Measurements from ENCODE around the gene IFNE.
A peak's percentile ranks its signal among the peaks of the same experiment; 100 is the strongest.

The IFNE gene

DNA sequence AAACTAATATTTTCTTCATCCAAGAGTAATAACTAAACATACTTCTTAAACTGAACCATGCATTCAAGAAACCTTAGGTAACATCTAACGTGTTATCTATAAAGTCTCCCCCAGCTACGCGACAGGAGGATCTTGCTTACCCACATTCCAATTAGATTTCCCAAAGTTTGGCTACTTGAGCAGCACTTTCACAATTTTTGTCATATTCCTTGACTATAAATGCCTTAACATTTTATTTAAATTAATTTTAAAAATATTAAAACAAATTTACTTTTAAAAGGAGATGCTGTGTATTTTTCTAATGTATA, 25.3 kb upstream of the IFNE start:
- TF ChIP-seq, protein P1, sequence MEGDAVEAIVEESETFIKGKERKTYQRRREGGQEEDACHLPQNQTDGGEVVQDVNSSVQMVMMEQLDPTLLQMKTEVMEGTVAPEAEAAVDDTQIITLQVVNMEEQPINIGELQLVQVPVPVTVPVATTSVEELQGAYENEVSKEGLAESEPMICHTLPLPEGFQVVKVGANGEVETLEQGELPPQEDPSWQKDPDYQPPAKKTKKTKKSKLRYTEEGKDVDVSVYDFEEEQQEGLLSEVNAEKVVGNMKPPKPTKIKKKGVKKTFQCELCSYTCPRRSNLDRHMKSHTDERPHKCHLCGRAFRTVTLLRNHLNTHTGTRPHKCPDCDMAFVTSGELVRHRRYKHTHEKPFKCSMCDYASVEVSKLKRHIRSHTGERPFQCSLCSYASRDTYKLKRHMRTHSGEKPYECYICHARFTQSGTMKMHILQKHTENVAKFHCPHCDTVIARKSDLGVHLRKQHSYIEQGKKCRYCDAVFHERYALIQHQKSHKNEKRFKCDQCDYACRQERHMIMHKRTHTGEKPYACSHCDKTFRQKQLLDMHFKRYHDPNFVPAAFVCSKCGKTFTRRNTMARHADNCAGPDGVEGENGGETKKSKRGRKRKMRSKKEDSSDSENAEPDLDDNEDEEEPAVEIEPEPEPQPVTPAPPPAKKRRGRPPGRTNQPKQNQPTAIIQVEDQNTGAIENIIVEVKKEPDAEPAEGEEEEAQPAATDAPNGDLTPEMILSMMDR (conservative IDR thresholded peaks at IDR 0.05; ENCODE audit: low read depth, low read length): no peak
- no peak overlapping the region for H3K4me3 ChIP-seq (ENCODE audit: low read depth, low read length)
- DNase-seq (ENCODE audit: low read depth): peak; percentile 7

DNA sequence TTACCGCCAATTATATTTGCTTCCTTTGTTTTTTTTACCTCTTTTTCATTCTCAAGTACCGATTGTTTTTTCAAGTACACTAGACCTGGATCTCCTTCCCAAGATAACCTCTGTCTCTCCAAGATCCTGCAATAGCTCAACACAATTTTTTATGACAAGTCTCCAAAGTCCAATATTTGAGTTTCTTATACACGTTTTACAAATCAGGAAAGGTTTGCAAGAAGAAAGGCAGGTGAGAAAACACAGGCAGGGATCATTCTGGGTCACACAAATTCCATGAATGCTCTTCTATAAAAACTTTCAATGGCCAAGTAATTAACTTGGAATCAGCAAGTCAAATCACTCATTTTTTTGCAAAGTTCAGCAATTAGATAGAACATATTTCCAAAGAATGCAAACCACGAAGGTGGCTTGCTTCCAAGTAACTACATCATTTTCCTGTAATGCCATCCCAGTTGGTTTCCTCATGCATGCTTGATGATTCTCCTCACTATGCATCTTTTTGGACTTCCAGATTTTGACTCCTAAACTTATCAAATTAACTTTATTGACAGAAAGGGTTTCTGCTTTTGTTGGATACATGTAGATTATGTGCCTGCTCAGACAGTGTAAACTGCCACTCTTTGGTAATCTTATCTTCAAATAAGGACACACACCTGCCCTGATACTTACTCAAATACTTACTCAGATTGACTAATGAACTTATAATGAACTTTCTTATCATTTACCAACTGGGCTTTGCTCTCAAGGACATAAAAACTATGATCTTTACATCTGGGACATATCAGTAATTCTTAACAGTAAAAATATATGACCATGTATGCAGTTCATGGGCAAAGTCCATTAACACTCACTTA, 24.7 kb upstream of the IFNE start:
- TF ChIP-seq, protein P1 (conservative IDR thresholded peaks at IDR 0.05; ENCODE audit: low read depth, low read length): no peak
- DNase-seq (ENCODE audit: low read depth): peak; percentile 95
- H3K4me3 ChIP-seq (ENCODE audit: low read depth, low read length): no peak overlapping the region

DNA sequence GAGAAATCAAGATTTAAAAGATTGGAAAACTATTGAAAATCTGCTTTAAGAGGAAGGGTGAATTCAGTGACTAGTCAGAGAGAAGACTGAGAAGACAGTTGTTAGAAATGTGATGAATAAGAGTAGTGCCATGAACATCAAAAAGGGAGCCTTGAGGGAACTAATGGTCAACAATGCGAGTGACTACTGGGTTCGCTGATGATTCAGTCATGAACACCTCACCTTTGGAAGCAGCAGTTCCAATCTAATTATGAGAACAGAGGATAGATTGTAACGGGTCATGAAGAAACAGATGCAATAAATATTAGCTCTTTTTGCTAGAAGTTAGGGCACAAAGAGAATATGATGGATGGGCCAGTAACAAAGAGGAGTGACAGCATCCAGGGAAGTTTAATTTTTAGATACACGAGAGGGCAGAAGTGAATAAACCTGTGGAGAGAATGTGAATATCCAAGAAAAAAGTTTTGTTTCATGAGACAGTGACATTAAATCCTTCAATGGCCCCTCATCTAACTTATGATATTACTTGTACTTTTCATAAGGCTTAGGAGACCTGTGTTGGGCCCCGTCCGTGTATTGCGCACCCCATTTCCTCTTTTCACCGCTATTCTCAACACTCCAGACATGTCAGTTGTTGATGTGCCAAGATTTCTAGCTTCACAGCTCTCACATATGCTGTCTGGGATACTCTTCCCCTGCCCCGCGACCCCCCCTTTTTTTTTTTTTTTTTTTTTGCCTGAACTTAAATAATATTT, 23.5 kb upstream of the IFNE start:
- no peak overlapping the region for H3K4me3 ChIP-seq (ENCODE audit: low read depth, low read length)
- peak; percentile 27 for DNase-seq (ENCODE audit: low read depth)
- TF ChIP-seq, protein P1 (conservative IDR thresholded peaks at IDR 0.05; ENCODE audit: low read depth, low read length): no peak

DNA sequence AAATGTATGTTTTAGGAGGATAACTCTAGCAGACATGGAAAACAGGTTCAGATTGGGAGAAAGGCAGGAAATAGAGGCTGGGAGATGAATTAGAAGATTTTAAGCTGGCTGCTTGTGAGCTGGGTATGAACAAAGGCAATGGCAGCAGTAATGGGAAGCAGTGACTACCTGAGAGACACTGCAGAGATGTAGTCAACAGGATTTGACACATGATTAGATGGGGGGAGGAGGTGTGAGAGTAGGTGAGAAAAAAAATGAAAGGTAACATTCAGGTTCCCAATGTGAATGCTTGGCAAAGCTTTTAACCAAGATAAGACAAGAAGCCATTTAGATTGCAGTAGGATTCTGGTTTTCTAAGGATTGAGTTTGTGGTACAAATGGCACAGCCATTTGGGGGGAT, 22.8 kb upstream of the IFNE start:
- H3K4me3 ChIP-seq (ENCODE audit: low read depth, low read length): no peak overlapping the region
- TF ChIP-seq, protein P1 (conservative IDR thresholded peaks at IDR 0.05; ENCODE audit: low read depth, low read length): no peak
- DNase-seq (ENCODE audit: low read depth): no peak

DNA sequence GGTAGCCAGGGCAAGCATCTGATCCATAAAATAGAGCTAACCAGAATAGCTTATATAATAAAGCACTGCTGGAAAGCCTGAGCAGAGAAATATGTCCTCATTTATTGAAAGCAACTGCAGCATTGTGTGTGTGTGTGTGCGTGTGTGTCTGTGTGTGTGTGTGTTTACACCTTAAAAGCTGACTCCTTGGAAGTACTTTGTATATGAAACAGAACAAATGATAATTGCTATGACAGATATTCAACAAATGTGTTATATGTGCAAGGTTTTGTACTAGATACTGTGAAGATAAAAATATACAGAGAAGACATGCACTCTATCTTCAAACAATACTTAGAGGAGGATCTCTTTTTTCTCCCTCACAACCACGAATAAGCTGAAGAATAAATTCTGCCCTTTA, 22.0 kb upstream of the IFNE start:
- TF ChIP-seq, protein P1 (conservative IDR thresholded peaks at IDR 0.05; ENCODE audit: low read depth, low read length): no peak
- DNase-seq (ENCODE audit: low read depth): no peak
- no peak overlapping the region for H3K4me3 ChIP-seq (ENCODE audit: low read depth, low read length)

DNA sequence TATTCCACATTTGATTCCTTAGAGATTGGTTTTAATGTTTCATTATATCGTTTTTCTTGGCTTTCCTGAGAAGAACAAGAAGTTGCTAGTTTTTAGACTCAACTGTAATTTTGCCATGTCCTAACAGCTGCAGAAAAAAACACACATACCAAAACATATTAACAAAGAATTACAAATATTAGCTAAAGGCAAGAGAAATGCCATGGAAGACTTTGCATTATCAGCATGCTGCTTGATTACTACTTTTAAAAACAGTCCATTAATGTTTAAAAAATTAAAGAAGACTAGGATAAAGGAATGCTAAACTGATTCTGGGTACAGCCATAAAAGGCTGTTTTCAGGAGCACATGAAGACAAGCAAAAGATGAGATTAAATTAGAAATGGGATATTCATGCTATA, 20.5 kb upstream of the IFNE start:
- DNase-seq (ENCODE audit: low read depth): no peak
- no peak overlapping the region for H3K4me3 ChIP-seq (ENCODE audit: low read depth, low read length)
- TF ChIP-seq, protein P1 (conservative IDR thresholded peaks at IDR 0.05; ENCODE audit: low read depth, low read length): no peak
